Fibroblast of villous mesenchyme (primary cell): ENCODE data around the gene RTF2. TPM values are rescaled to one million over a fixed set of nuclear protein-coding genes. Genes with fewer than 3 reads are reported as not detected.

Experiments
- DNase-seq: peaks from one replicate; pipeline ENCODE4 v3.0.0-alpha.2; 2010; ENCODE audit warnings: low read depth
- H3K4me3 ChIP-seq: 2 replicates; pipeline ENCODE4 v1.5.1; 2011; ENCODE audit warnings: low read depth, mild to moderate bottlenecking, low read length
- CTCF ChIP-seq: IDR thresholded peaks from 2 replicates; pipeline ENCODE4 v1.5.1; 2012; ENCODE audit warnings: low read depth, mild to moderate bottlenecking, low read length; ENCODE audit not compliant: insufficient read depth
- total RNA-seq: library from RNA; depleted of rRNA; stranded (reverse); fragments of >200 nt; gene quantifications from 2 replicates; pipeline ENCODE4 v1.2.3, GENCODE V29; 2012

RTF2 gene
- total RNA-seq, 1 donor = 80.3 TPM

GRCh38 chr20:56454754-56455153, 13.7 kb upstream of the RTF2 start:
- no peak for TF ChIP-seq CTCF
- no peak for DNase-seq
- H3K4me3 ChIP-seq = no peak overlapping the region

- TF ChIP-seq CTCF = no peak
- no peak overlapping the region for H3K4me3 ChIP-seq
- no peak for DNase-seq
Measured at GRCh38 chr20:56458206-56458821, 10.1 kb upstream of the RTF2 start.

GRCh38 chr20:56460459-56460858, 8.0 kb upstream of the RTF2 start:
- no peak for DNase-seq
- H3K4me3 ChIP-seq = no peak overlapping the region
- no peak for TF ChIP-seq CTCF

- H3K4me3 ChIP-seq = no peak overlapping the region
- no peak for TF ChIP-seq CTCF
- DNase-seq = no peak
Measured at GRCh38 chr20:56461576-56461975, 6.9 kb upstream of the RTF2 start.

GRCh38 chr20:56463428-56463827, 5.0 kb upstream of the RTF2 start:
- no peak for TF ChIP-seq CTCF
- H3K4me3 ChIP-seq = no peak overlapping the region
- DNase-seq = no peak

GRCh38 chr20:56465997-56466396, 2.4 kb upstream of the RTF2 start:
- TF ChIP-seq CTCF = no peak
- DNase-seq = no peak
- H3K4me3 ChIP-seq = no peak overlapping the region

- DNase-seq = no peak
- no peak for TF ChIP-seq CTCF
- peak overlapping the region; percentile 94 for H3K4me3 ChIP-seq
Measured at GRCh38 chr20:56467968-56468315, 485 bp upstream of the RTF2 start.
